Islet of Langerhans (tissue), 1 donor: ENCODE results near the gene GABRP.
"Not testable (repeated sequence)": the region's sequence is repeated elsewhere in the genome, so short reads cannot be mapped to it uniquely, and the experiment has no call there.

Experiments
- FAIRE-seq: peaks from one replicate; lab custom pipeline; 2011; peaks lifted over from hg19 to GRCh38; lab: Jason Lieb, UNC

The GABRP gene, protein sequence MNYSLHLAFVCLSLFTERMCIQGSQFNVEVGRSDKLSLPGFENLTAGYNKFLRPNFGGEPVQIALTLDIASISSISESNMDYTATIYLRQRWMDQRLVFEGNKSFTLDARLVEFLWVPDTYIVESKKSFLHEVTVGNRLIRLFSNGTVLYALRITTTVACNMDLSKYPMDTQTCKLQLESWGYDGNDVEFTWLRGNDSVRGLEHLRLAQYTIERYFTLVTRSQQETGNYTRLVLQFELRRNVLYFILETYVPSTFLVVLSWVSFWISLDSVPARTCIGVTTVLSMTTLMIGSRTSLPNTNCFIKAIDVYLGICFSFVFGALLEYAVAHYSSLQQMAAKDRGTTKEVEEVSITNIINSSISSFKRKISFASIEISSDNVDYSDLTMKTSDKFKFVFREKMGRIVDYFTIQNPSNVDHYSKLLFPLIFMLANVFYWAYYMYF

GRCh38 chr5:170783498-170784247, at the start of gene GABRP:
TSS of gene GABRP (plus strand) at chr5:170783725. CDS start at chr5:170788616, 4,891 bp downstream.
- FAIRE-seq, result no peak

DNA sequence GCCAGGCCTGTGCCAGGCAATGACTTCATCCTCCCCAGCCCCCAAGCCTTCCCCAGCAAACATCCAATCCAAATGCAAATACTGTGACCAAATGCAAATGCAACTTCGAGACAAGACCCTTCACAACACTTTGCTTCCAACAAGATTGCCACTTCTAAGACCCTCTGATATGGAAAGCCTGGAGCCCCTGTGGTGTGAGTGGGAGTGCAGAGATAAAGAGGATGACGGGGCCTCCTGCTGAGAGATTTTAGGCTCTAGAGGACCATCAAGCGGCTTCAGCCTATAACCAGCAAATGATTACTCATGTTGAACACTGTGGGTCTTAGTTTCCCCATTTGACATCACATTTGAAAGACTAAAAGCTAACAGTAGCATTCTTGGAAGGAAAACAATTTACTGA, 46.6 kb upstream of the GABRP start:
- no peak for FAIRE-seq

DNA sequence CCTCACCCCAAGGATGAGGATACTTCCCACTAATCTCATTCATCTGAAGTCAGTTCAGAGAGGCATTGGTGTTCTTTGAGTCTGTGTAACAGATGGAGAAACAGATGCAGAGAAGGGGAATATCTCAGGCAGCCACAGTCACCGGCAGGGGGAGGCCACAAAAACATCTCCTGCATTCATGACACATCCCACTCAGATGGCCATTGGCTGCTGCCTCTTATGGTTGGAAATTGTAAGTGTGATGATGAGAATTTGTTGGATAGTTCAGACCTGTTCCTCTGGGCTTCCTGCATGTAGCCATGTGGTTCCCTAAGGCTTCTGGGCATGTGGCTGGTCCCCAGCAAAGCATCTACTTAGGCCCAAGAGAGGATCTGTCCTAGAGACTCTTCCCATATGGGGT, 45.9 kb upstream of the GABRP start:
- no peak for FAIRE-seq

DNA sequence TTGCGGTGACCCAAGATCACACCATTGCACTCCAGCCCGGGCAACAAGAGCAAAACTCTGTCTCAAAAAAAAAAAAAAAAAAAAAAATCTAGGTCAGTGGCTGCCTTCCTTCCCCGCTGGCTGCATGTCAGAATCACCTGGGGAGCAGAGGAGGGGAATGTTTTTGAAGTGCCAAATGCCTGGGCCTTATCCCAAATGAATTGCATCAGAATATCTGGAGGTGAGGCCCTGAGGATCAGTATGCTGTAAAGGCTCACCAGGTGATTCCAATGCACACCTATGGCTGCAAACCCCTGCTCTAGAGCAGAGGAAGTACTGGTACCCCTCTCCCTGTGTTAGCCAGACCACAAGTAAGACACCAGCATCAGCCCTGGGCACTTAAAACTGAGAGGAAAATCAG, 44.7 kb upstream of the GABRP start:
- no peak for FAIRE-seq

DNA sequence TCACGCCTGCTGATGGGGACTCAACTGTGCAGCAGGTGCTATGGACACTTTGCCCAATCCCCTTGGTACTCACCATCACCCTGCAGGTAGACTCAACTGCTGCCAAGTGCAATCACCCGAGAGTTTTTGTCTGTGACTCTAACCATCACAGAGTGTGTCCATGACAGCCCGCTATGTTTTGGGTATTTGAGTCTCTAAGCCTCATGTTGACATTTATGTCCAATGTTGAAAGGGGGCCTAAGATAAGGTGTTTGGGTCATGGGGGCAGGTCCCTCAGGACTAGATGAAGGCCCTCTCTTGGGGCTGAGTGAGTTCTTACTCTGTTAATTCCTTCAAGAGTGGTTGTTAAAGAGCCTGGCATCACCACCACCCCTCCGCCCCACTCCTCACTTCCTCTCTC, 44.1 kb upstream of the GABRP start:
- FAIRE-seq, result no peak

- no peak for FAIRE-seq
These were observed 42.8 kb upstream of the GABRP start for GRCh38 chr5:170740551-170741205.

GRCh38 chr5:170741801-170742200, 41.7 kb upstream of the GABRP start:
- no peak for FAIRE-seq

- FAIRE-seq, result no peak
These were observed 39.7 kb upstream of the GABRP start for GRCh38 chr5:170743876-170744212.

DNA sequence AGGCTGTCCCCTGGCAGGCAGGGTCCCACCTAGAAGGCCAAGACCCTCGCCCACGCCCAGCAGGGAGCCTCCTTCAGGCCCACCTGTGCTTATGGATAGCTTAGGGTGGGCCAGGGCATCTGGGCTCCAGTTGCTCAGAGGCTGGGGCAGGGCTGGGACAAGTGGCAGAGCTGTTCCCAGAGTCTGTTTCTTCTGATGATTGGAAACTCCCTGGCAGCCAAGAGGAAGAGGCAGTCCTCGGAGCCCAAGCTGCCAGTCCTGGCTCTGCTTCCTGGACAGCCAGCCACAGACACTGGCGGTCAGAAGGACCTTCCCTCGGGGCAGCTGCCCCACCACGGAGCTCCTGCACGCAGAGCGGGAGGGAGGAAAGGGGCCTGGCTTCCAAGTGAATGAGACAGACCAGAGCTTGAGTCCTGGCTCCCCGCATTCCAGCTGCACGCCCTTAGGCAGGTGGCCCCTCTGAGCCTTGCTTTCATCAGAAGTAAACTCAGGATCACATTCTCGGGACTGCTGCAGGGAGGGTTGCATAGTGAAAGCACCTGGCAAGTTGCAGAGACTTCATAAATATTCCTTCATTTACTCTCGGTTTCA, 37.9 kb upstream of the GABRP start:
- no peak for FAIRE-seq

GRCh38 chr5:170746075-170746960, 37.2 kb upstream of the GABRP start:
- FAIRE-seq, result no peak

GRCh38 chr5:170746961-170747340, 36.6 kb upstream of the GABRP start:
- FAIRE-seq, result no peak

DNA sequence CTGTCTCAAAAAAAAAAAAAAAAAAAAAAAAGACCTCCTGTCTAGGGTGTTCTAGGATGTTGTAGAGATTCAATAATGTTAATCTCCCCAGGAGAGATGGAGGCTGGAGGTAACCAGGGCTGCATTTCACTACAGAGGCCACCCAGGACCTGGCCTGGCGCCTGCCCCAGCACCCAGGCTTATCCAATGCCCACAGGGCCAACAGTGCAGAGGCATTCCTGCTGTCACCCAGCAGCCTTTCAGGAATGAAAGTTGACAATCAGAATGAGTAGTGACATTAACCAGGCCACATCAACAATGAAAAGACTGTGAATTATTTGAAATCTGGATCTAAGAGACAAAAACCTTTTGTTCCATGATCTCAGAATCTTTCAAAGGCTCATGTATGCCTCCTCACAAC, 36.2 kb upstream of the GABRP start:
- no peak for FAIRE-seq

DNA sequence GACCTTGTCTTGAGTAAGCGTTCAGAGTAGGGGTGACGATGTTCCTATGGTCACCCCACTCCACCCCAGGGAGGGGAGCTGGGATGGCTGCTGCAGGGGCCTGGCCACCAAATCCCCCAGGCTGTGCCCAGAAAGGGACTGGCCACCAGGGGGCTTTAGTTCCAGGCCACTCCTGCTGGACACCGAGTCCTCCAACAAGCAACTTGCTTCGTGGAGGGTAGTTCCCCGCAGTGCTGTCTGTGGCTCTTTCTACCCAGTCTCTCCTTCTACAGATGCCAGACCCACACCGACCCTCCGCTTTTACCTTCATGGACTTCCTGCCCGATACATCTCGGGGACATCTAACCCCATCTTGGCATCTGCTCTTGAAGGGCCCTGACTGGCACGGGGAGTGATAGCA, 35.7 kb upstream of the GABRP start:
- no peak for FAIRE-seq

DNA sequence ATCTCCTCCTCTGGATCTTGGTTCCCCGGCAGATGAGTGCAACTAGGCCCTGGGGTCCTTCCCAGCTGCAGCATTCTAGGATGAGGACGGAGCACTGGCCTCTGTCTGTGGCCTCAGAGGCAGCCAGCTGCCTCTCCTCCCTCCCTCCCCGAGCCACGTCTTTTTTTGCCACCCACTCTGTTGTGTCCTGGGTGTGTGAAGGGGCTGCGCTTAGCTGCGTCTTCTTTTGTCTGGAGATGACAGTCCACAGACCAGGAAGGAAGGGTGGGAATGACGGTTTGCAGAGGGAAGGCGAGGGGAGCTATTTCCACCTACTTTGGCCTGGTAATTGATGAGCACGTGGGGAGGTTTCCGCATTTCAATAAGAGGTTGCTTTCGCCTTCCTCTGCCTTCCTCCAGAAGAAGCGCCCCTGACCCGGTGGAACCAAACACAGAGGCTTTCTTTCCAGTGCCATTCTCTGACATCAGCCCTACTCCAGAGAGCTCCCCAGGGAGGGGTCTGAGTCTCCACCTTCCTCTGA, 34.5 kb upstream of the GABRP start:
- no peak for FAIRE-seq

DNA sequence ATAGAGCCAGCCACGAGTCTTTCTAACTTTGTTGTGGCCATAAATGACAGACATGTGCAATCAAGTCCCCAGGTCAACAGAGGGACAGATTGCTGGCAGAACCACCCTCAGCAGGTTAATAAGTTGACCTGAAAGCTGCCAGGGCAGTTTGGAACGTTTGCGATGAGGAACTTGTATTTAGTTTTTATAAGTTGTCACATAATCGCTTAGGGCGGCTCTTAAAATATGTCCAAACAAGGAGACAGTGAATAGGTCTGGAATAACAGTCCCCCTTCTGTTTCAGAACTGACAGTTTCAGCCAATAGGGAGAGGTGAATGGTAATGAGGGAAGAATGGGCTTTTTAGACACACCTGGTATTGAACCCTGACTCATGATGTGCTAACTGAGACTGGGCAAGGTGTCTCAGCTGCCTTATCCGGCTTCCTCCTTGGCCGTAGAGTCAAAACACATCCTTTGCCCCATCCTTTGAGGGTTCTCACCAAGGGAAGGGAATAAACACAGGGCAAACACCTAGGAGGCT, 33.6 kb upstream of the GABRP start:
- FAIRE-seq, result no peak

- no peak for FAIRE-seq
These were observed 32.7 kb upstream of the GABRP start for GRCh38 chr5:170750791-170751190.

GRCh38 chr5:170751631-170752030, 31.9 kb upstream of the GABRP start:
- no peak for FAIRE-seq

GRCh38 chr5:170752257-170753215, 31.0 kb upstream of the GABRP start:
- no peak for FAIRE-seq

GRCh38 chr5:170753311-170753710, 30.2 kb upstream of the GABRP start:
- FAIRE-seq, result no peak

DNA sequence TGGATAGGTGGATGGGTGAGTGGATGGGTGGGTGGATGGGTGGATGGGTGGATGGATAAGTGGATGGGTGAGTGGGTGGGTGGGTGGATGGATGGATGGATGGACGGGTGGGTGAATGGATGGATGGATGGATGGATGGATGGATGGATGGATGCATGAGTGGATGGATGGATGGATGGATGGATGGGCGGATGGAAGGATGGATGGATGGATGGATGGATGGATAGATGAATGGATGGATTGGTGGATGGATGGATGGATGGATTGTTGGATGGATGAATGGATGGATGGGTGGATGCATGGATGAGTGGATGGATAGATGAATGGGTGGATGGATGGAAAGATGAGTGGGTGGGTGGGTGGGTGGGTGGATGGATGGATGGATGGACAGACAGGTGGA, 29.0 kb upstream of the GABRP start:
- FAIRE-seq, result not testable (repeated sequence)
